Gastrocnemius medialis (tissue), 4 donors: ENCODE measurements around the gene METTL26.
"Not testable (repeated sequence)": the region's sequence is repeated elsewhere in the genome, so short reads cannot be mapped to it uniquely, and the experiment has no call there.

Source experiments
- CTCF ChIP-seq, 5 experiments: fragments of 450-650 bp in 3 of 5; fragments of 200-600 bp in 2 of 5; sonication (generic) in 2 of 5; IDR thresholded peaks in 4 of 5; conservative IDR thresholded peaks in 1 of 5; 1 replicate in 4 of 5; 2 replicates in 1 of 5; pipeline ENCODE4 v1.5.1; 2016 to 2019; ENCODE audit warnings: antibody characterized with exemption in 5 of 5, mild to moderate bottlenecking in 3 of 5, moderate library complexity in 3 of 5
- POLR2A ChIP-seq, 2 donors: fragments of 450-650 bp; IDR thresholded peaks; one replicate each; pipeline ENCODE4 v1.6.1; 2017; ENCODE audit warnings: antibody characterized with exemption in 2 of 2, mild to moderate bottlenecking in 2 of 2, moderate library complexity in 2 of 2

- TF ChIP-seq CTCF (IDR thresholded peaks at IDR 0.05 in 4 of 5, conservative IDR thresholded peaks at IDR 0.05 in 1 of 5); POLR2A (IDR thresholded peaks at IDR 0.05): not testable (repeated sequence)
These were observed 38.5 kb downstream of the METTL26 start for GRCh38 chr16:597655-598054.
